NCI-H510A (cell line): Measurements from ENCODE around the gene ABTB2.

Source experiments
- DNase-seq: peaks from one replicate; lab custom pipeline; 2025; lab: John Stamatoyannopoulos, UW

ABTB2 gene

GRCh38 chr11:34341931-34342533, 15.8 kb downstream of the ABTB2 start:
- DNase-seq = no peak

GRCh38 chr11:34341096-34341495, 16.7 kb downstream of the ABTB2 start:
- no peak for DNase-seq

- DNase-seq = no peak
These were observed 17.2 kb downstream of the ABTB2 start for GRCh38 chr11:34340653-34341052.

- no peak for DNase-seq
These were observed 18.4 kb downstream of the ABTB2 start for GRCh38 chr11:34339149-34340064.

GRCh38 chr11:34337016-34337415, 20.8 kb downstream of the ABTB2 start:
- DNase-seq = peak; percentile 42

GRCh38 chr11:34335801-34336200, 22.0 kb downstream of the ABTB2 start:
- no peak for DNase-seq

- DNase-seq = no peak
These were observed 22.5 kb downstream of the ABTB2 start for GRCh38 chr11:34335331-34335730.

GRCh38 chr11:34333787-34334186, 24.0 kb downstream of the ABTB2 start:
- DNase-seq = no peak

- DNase-seq = no peak
These were observed 25.3 kb downstream of the ABTB2 start for GRCh38 chr11:34332524-34332923.

- DNase-seq = no peak
These were observed 26.1 kb downstream of the ABTB2 start for GRCh38 chr11:34331736-34332135.

GRCh38 chr11:34331329-34331728, 26.5 kb downstream of the ABTB2 start:
- no peak for DNase-seq

GRCh38 chr11:34330653-34331052, 27.2 kb downstream of the ABTB2 start:
- no peak for DNase-seq

GRCh38 chr11:34329876-34330275, 27.9 kb downstream of the ABTB2 start:
- no peak for DNase-seq

GRCh38 chr11:34328632-34328910, 29.2 kb downstream of the ABTB2 start:
- DNase-seq = no peak

GRCh38 chr11:34327804-34328631, 29.8 kb downstream of the ABTB2 start:
- no peak for DNase-seq

- no peak for DNase-seq
These were observed 33.3 kb downstream of the ABTB2 start for GRCh38 chr11:34324466-34324865.

- DNase-seq = no peak
These were observed 34.2 kb downstream of the ABTB2 start for GRCh38 chr11:34323601-34324000.

GRCh38 chr11:34318111-34319037, 39.4 kb downstream of the ABTB2 start:
- no peak for DNase-seq

GRCh38 chr11:34317666-34318065, 40.1 kb downstream of the ABTB2 start:
- DNase-seq = no peak

GRCh38 chr11:34317036-34317360, 40.8 kb downstream of the ABTB2 start:
- DNase-seq = no peak

- no peak for DNase-seq
These were observed 41.3 kb downstream of the ABTB2 start for GRCh38 chr11:34316347-34317035.
